Tibial nerve (tissue), 4 donors: Measurements from ENCODE around the gene TMEM63B.

ENCODE experiments used
- EP300 ChIP-seq, 2 donors: sonication (generic); formaldehyde crosslinking; IDR thresholded peaks; one replicate each; pipeline ENCODE4 v1.6.1; 2017; ENCODE audit warnings: antibody characterized with exemption in 2 of 2, mild to moderate bottlenecking in 1 of 2
- POLR2A ChIP-seq, 2 donors: fragments of 450-650 bp; IDR thresholded peaks; one replicate each; pipeline ENCODE4 v1.6.1; 2017; ENCODE audit warnings: antibody characterized with exemption in 2 of 2, mild to moderate bottlenecking in 2 of 2, moderate library complexity in 2 of 2
- TF ChIP-seq, protein P1 (sequence below), 5 experiments: fragments of 200-600 bp in 3 of 5; fragments of 450-650 bp in 2 of 5; sonication (generic) in 3 of 5; IDR thresholded peaks; one replicate each; pipeline ENCODE4 v1.5.1; 2016 to 2019; ENCODE audit warnings: antibody characterized with exemption in 5 of 5, mild to moderate bottlenecking in 3 of 5, moderate library complexity in 2 of 5

DNA sequence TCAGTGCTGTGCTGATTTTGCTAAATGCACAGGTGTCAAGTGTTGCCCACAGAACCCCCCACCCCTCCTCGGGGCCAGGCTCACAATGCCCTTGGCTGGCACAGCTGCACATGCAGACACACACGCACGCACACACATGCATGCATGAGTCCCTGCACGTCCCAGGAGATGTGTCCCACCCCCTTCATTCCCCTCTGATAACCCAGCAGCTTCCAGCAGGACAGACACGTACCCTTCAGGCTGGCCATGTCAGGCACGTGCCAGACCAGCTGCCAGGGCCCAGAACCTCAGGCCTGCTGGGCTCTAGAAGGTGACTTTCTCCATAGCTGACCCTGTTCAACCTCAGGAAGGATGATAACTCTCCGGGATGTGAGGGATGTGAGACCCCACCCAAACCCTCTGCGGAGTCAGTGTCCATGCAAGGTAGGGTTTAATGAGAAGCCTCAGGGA lies 44.5 kb upstream of the TMEM63B start:
- TF ChIP-seq, protein P1, sequence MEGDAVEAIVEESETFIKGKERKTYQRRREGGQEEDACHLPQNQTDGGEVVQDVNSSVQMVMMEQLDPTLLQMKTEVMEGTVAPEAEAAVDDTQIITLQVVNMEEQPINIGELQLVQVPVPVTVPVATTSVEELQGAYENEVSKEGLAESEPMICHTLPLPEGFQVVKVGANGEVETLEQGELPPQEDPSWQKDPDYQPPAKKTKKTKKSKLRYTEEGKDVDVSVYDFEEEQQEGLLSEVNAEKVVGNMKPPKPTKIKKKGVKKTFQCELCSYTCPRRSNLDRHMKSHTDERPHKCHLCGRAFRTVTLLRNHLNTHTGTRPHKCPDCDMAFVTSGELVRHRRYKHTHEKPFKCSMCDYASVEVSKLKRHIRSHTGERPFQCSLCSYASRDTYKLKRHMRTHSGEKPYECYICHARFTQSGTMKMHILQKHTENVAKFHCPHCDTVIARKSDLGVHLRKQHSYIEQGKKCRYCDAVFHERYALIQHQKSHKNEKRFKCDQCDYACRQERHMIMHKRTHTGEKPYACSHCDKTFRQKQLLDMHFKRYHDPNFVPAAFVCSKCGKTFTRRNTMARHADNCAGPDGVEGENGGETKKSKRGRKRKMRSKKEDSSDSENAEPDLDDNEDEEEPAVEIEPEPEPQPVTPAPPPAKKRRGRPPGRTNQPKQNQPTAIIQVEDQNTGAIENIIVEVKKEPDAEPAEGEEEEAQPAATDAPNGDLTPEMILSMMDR (IDR thresholded peaks at IDR 0.05) = no peak
- TF ChIP-seq POLR2A (IDR thresholded peaks at IDR 0.05) (no peak), EP300 (IDR thresholded peaks at IDR 0.05) (no peak)
